HG02938 (cell line): ENCODE measurements around the gene MTFP1.
"Not testable (repeated sequence)": the region's sequence is repeated elsewhere in the genome, so short reads cannot be mapped to it uniquely, and the experiment has no call there.

Experiments used
- ATAC-seq: cut with Tn5 transposase; IDR thresholded peaks from one replicate; pipeline ENCODE4 v1.9.1; 2021; ENCODE audit warnings: mild to moderate bottlenecking, moderate library complexity; ENCODE audit not compliant: unreplicated experiment

The MTFP1 gene

GRCh38 chr22:30425327-30425615 is 297 bp upstream of the MTFP1 start:
- ATAC-seq = no peak

DNA sequence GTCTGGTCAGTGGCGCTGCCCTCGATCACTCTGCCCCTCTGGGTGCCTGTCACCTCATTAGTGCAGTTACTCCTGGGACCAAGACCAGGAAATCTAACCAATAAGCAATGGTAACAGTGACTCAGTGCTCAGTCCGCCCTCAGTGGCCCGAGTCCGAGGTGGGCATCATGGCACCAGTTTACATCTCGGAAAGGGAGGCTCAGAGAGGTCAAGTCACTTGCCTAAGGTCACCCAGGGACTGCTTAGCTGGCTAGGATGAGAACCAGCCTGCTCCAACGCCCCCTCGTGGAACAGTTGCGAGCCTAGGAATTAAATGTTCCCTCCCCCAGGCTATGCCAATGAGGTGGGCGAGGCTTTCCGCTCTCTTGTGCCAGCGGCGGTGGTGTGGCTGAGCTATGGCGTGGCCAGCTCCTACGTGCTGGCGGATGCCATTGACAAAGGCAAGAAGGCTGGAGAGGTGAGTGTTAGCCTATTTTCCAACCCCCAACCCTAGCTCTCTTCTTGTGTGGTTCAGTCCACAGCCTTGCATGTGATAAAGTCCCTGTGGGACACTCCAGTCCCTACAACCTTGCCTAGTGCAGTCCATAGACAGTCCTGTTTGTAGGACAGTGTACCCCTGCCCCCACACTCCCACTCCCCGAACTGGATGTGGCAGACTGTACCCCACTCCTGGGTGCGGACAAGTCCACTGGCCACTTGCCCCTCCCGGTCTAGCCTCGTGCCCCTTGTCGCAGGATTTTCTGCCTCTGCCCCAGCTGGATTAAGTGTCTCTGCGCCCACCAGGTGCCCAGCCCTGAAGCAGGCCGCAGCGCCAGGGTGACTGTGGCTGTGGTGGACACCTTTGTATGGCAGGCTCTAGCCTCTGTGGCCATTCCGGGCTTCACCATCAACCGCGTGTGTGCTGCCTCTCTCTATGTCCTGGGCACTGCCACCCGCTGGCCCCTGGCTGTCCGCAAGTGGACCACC is 1.1 kb downstream of the MTFP1 start:
- ATAC-seq = no peak

DNA sequence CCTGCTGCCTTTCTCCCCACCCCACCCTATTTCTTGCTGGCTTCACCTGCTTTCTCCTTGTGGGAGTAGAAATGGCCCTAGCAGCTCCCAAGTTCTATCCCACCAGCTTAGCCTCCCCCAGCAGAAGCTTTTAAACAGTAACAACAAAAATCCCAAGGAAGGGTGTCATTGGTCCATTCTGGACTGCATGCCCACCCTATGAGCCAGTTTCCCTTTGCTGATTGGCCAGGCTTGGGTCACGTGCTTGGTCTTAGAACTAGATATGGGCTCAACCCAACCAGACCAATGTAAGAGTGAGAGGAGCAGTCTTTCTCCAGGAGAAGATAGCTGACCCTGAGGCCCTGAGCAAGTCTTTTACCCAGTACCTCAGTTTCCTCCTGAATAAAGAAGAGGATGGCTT is 2.3 kb downstream of the MTFP1 start:
- ATAC-seq = no peak

DNA sequence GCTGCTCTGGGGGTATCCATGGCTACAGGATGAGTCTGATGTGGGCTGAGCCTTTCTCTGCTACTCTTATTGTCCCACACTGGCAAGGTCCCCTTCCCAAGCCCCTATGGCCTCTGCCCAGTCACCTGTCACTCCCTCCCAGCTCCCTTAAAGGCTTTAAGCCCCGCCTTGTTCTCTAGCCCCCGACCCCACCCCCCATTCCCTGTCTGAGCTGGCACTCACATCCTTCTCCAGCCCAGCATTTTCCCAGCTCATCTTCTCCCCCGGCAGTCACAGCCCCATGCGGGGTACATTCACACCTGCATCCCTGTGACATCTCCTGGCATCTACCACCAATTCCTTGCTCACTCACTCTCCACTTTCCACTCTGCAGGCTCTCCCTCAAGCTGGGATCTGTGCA is 4.3 kb downstream of the MTFP1 start:
- ATAC-seq = no peak

DNA sequence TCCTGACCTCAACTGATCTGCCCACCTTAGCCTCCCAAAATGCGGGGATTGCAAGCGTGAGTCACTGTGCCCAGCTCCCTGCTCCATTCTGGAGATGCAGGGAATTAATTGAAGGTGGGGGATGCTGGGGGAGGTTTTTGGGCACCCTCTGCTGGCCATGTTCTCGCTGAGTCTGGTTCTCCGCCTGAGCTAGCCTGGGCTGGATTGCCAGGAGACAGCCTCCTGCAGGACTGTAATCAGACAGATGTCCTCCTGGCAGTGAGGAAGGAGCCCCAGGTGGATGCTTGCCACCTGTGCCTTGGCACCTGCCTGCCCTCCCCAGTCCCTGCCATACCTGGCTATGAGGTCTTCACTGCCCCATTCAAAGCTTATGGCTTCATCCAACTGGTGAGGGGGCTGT is 5.4 kb downstream of the MTFP1 start:
- no peak for ATAC-seq

DNA sequence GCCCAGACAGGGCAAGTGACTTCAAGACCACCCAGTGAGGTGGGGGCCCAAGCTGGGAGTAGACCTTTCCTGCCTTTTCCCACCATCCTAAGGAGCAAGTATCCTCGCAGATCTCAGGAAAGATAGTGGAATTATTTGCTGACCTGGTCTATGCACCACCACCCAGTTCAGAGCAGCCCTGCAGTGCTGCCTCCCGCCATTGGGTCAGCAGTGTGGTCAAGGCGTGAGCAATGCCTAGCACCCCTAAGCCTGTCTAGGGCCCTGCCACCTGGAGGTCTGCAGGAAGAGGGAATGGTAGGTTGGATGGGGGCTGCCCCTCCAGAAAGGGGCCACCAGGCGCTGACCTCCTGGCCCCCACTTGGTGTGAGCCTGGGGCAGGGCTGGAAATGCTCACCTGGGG is 6.5 kb downstream of the MTFP1 start:
- ATAC-seq = no peak

DNA sequence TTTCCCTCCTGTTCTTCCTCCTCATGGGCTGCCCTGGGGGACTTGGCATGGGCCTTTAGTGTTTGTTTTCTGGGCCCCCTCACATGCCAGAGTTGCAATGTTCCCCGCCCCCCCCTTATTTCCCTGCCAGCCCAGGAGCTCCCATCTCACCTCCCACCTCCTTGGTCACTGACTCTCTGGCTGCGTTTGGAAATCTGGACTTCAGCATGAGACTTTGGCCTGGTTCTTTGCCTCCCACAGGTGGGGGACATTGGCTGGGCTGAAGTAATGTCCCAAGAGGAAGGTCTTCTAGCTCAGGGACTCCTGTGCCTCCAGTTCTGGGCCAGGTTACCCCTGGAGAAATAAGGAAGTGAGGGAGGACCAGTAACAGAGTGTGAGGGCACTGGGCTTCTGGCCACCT is 7.0 kb downstream of the MTFP1 start:
- ATAC-seq = no peak

- ATAC-seq = no peak
These were observed 7.7 kb downstream of the MTFP1 start for GRCh38 chr22:30433227-30433626.

DNA sequence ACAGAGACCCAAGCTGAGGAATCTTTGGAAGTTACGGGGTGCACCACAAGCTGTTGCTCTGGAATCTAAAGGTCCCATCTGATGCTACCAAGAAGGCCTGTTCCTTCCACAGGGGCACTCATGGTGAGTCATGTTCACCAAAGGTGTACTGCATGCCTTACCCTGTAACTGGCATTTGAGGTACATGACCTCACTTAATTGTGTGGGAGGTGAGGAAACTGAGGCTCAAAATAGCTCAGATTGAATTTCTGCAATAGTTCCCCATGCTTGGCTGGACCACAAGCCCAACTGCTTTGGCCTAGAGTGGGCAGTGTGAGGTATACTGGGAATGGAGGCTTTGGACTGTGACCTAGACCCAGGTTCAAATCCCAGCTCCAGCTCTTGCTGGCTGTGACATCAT is 8.2 kb downstream of the MTFP1 start:
- no peak for ATAC-seq

DNA sequence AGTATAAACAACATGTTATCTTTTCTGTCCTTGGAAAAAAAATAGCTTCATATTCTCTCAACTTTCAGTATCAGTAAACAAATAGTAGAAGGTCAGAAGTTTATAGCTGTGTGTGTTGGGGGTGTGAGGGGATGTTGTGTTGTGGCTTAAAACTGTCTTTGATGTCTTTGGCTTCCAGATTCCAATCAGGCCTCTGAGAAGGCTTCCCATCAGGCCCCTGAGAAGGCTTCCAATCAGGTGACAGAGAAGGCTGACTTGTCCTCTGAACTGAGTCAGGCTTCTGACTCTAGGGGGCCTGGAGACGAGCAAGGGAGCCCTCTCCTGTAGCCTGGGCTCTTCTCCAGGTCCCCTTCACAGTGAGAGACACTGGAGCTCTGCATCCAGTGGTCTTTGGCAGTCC is 9.3 kb downstream of the MTFP1 start:
- ATAC-seq = no peak

DNA sequence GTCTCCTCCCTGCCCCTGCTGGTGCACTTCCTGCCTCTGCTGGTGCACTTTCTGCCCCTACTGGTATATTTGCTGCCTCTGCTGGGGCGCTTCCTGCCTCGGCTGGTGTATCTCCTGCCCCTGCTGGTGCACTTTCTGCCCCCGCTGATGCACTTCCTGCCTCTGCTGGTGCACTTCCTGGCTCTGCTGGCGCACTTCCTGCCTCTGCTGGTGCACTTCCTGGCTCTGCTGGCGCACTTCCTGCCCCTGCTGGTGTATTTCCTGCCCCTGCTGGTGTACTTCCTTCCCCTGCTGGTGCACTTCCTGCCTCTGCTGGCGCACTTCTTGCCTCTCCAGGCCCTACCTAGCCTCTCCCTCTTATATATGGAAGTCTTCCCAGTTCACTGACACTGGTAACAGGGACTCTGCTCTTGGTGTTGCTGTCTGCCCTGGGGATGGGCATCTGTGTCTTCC is 10.1 kb downstream of the MTFP1 start:
- ATAC-seq = no peak

DNA sequence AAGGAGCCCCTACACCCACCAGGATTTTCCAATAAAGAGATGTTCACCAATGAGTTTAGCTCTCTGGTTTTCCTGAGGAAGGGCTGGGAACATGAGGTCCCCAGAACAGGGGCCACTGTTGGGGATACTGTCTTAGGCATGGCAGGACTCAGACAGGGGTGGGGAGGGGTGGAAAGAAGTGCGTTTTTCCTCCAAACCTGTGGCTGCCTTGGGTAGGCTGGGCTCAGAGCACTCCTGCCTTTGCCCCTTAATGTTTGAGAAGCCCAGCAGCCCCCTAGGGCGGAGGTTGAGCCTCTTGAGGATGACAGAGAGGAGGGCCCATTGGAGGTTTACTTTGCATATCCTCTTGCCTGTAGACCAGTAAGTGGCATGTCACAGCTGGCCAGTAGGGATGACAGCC is 10.6 kb downstream of the MTFP1 start:
- no peak for ATAC-seq

GRCh38 chr22:30438559-30438958 is 13.0 kb downstream of the MTFP1 start:
- ATAC-seq = no peak

DNA sequence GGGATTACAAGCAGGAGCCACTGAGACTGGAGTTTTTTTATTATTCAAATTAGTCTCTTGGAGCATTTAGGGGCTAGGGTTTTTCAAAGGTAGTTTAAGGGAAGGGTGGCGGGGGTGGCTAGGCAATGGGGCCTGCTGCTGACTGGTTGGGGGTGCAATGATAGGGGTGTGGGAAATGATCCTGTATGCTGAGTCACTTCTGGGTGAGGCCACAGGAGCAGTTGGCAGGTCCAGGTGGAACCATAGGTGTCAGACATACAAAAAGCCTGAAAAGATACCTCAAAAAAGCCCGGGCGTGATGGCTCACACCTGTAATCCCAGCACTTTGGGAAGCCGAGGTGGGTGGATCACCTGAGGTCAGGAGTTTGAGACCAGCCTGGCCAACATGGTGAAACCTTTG is 13.7 kb downstream of the MTFP1 start:
- ATAC-seq = no peak

GRCh38 chr22:30439836-30440235 is 14.3 kb downstream of the MTFP1 start:
- no peak for ATAC-seq

GRCh38 chr22:30441088-30441487 is 15.5 kb downstream of the MTFP1 start:
- no peak for ATAC-seq

- ATAC-seq = no peak
These were observed 19.3 kb downstream of the MTFP1 start for GRCh38 chr22:30444632-30445437.

GRCh38 chr22:30445438-30446145 is 20.0 kb downstream of the MTFP1 start:
- no peak for ATAC-seq

GRCh38 chr22:30447656-30448055 is 22.1 kb downstream of the MTFP1 start:
- ATAC-seq = no peak

DNA sequence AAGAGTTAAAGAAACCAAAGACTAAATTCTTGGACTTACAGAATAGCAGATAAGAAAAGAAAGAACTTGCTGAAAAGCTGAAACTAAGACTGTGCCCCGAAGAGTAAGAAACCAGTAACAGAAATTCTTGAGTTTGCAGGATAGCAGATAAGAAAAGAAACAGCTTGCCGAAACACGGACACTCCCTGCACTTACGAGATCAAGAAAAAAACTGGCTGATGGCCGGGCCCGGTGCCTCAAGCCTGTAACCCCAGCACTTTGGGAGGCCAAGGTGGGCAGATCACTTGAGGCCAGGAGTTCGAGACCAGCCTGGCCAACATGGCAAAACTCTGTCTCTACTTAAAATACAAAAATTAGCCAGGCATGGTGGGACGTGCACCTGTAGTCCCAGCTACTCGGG is 25.9 kb downstream of the MTFP1 start:
- not testable (repeated sequence) for ATAC-seq

DNA sequence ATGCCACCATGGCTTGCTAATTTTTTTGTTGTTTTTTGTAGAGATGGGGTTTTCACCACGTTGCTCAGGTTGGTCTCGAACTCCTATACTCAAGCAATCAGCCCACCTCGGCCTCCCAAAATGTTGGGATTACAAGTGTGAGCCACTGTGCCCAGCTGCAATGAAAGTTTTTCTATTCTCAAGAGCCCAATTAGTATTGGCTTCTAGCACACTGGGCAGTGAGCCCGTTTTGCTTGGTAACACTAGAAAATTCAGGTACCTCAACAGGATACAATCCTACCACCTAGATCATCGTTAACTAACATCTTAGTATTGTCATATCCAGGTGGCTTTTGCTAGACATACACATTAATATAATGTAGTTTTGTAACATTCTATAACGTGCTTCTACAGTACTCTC is 27.3 kb downstream of the MTFP1 start:
- ATAC-seq = no peak
